ENCODE measurements around the gene IGHMBP2.

Gene IGHMBP2

GRCh38 chr11:68982134-68982533 is 78.4 kb downstream of the IGHMBP2 start:
- H3K4me1 ChIP-seq (ENCODE audit: insufficient read depth, low read length) = no peaks in the 10 kb centered on the region
- TF ChIP-seq CTCF (IDR thresholded peaks at IDR 0.05; ENCODE audit: borderline replicate concordance, extremely low read depth, low read length, poor library complexity, severe bottlenecking) = no peak
- TF ChIP-seq EZH2 (IDR thresholded peaks at IDR 0.05; ENCODE audit: borderline replicate concordance, low read depth, low read length, severe bottlenecking) = no peak
- no peak overlapping the region for H2AFZ ChIP-seq (ENCODE audit: low read depth, low read length)
- ATAC-seq (ENCODE audit: insufficient read depth, low read depth) (no peak), DNase-seq (no peak)
- peaks cover 2% of the 10 kb centered on the region for H3K27me3 ChIP-seq (ENCODE audit: insufficient read depth, low read length, poor library complexity)
- H3K4me3 ChIP-seq (ENCODE audit: low read depth in 1 of 2, low read length in 2 of 2) = no peak overlapping the region
- H3K27ac ChIP-seq (ENCODE audit: low read length) = no peak overlapping the region
- no peaks in the 10 kb centered on the region for H3K79me2 ChIP-seq (ENCODE audit: insufficient read depth, low read length)
- no peaks in the 10 kb centered on the region for H3K36me3 ChIP-seq (ENCODE audit: insufficient read depth, low read length)
- no peak overlapping the region for H3K9ac ChIP-seq (ENCODE audit: low read depth, low read length)
- H4K20me1 ChIP-seq (ENCODE audit: insufficient read depth, low read length) = no peaks in the 10 kb centered on the region
- H3K4me2 ChIP-seq (ENCODE audit: insufficient read depth, low read length) = no peak overlapping the region
- peaks cover 5% of the 10 kb centered on the region for H3K9me3 ChIP-seq (ENCODE audit: insufficient read depth, low read length, severe bottlenecking)

- Histone ChIP-seq H3K4me2 (ENCODE audit: insufficient read depth, low read length) (no peak overlapping the region), H3K27ac (ENCODE audit: low read length) (no peak overlapping the region), H3K4me1 (ENCODE audit: insufficient read depth, low read length) (no peaks in the 10 kb centered on the region), H3K9me3 (ENCODE audit: insufficient read depth, low read length, severe bottlenecking) (peaks cover 5% of the 10 kb centered on the region), H3K27me3 (ENCODE audit: insufficient read depth, low read length, poor library complexity) (peaks cover 5% of the 10 kb centered on the region), H3K79me2 (ENCODE audit: insufficient read depth, low read length) (no peaks in the 10 kb centered on the region), H3K36me3 (ENCODE audit: insufficient read depth, low read length) (no peaks in the 10 kb centered on the region), H4K20me1 (ENCODE audit: insufficient read depth, low read length) (no peaks in the 10 kb centered on the region), H3K4me3 (ENCODE audit: low read depth in 1 of 2, low read length in 2 of 2) (no peak overlapping the region), H2AFZ (ENCODE audit: low read depth, low read length) (no peak overlapping the region), H3K9ac (ENCODE audit: low read depth, low read length) (no peak overlapping the region)
- DNase-seq = no peak
- no peak for ATAC-seq (ENCODE audit: insufficient read depth, low read depth)
- TF ChIP-seq EZH2 (IDR thresholded peaks at IDR 0.05; ENCODE audit: borderline replicate concordance, low read depth, low read length, severe bottlenecking) (no peak), CTCF (IDR thresholded peaks at IDR 0.05; ENCODE audit: borderline replicate concordance, extremely low read depth, low read length, poor library complexity, severe bottlenecking) (no peak)
These were observed 80.1 kb downstream of the IGHMBP2 start for GRCh38 chr11:68983801-68984200.

GRCh38 chr11:68987211-68987610 is 83.5 kb downstream of the IGHMBP2 start:
- Histone ChIP-seq H3K36me3 (ENCODE audit: insufficient read depth, low read length) (no peaks in the 10 kb centered on the region), H3K27me3 (ENCODE audit: insufficient read depth, low read length, poor library complexity) (peaks cover 5% of the 10 kb centered on the region), H3K4me1 (ENCODE audit: insufficient read depth, low read length) (no peaks in the 10 kb centered on the region), H3K4me2 (ENCODE audit: insufficient read depth, low read length) (no peak overlapping the region), H3K9ac (ENCODE audit: low read depth, low read length) (no peak overlapping the region), H3K9me3 (ENCODE audit: insufficient read depth, low read length, severe bottlenecking) (peaks cover 5% of the 10 kb centered on the region), H2AFZ (ENCODE audit: low read depth, low read length) (no peak overlapping the region), H3K27ac (ENCODE audit: low read length) (no peak overlapping the region), H3K4me3 (ENCODE audit: low read depth in 1 of 2, low read length in 2 of 2) (no peak overlapping the region), H3K79me2 (ENCODE audit: insufficient read depth, low read length) (no peaks in the 10 kb centered on the region), H4K20me1 (ENCODE audit: insufficient read depth, low read length) (no peaks in the 10 kb centered on the region; the same call in 1 of the 2 replicates)
- no peak for TF ChIP-seq CTCF (IDR thresholded peaks at IDR 0.05; ENCODE audit: borderline replicate concordance, extremely low read depth, low read length, poor library complexity, severe bottlenecking)
- no peak for TF ChIP-seq EZH2 (IDR thresholded peaks at IDR 0.05; ENCODE audit: borderline replicate concordance, low read depth, low read length, severe bottlenecking)
- DNase-seq (no peak), ATAC-seq (ENCODE audit: insufficient read depth, low read depth) (no peak)

GRCh38 chr11:68988491-68988890 is 84.8 kb downstream of the IGHMBP2 start:
- no peak for ATAC-seq (ENCODE audit: insufficient read depth, low read depth)
- TF ChIP-seq CTCF (IDR thresholded peaks at IDR 0.05; ENCODE audit: borderline replicate concordance, extremely low read depth, low read length, poor library complexity, severe bottlenecking) (no peak), EZH2 (IDR thresholded peaks at IDR 0.05; ENCODE audit: borderline replicate concordance, low read depth, low read length, severe bottlenecking) (no peak)
- no peak overlapping the region for H2AFZ ChIP-seq (ENCODE audit: low read depth, low read length)
- no peaks in the 10 kb centered on the region; the same call in 1 of the 2 replicates for H4K20me1 ChIP-seq (ENCODE audit: insufficient read depth, low read length)
- peaks cover 5% of the 10 kb centered on the region for H3K9me3 ChIP-seq (ENCODE audit: insufficient read depth, low read length, severe bottlenecking)
- no peak overlapping the region for H3K27ac ChIP-seq (ENCODE audit: low read length)
- H3K79me2 ChIP-seq (ENCODE audit: insufficient read depth, low read length) = no peaks in the 10 kb centered on the region
- peaks cover 3% of the 10 kb centered on the region for H3K27me3 ChIP-seq (ENCODE audit: insufficient read depth, low read length, poor library complexity)
- no peak overlapping the region for H3K9ac ChIP-seq (ENCODE audit: low read depth, low read length)
- H3K36me3 ChIP-seq (ENCODE audit: insufficient read depth, low read length) = no peaks in the 10 kb centered on the region
- DNase-seq = no peak
- H3K4me3 ChIP-seq (ENCODE audit: low read depth in 1 of 2, low read length in 2 of 2) = no peak overlapping the region
- no peaks in the 10 kb centered on the region for H3K4me1 ChIP-seq (ENCODE audit: insufficient read depth, low read length)
- no peak overlapping the region for H3K4me2 ChIP-seq (ENCODE audit: insufficient read depth, low read length)

Measured in DND-41 (cell line).